ENCODE measurements around the gene BHLHE40.

Gene BHLHE40

GRCh38 chr3:5022187-5022965, 43.1 kb downstream of the BHLHE40 start:
- no peak for DNase-seq

GRCh38 chr3:5022966-5023776, 43.9 kb downstream of the BHLHE40 start:
- peak; percentile 48 for DNase-seq

GRCh38 chr3:5023777-5024346, 44.6 kb downstream of the BHLHE40 start:
- DNase-seq = no peak

GRCh38 chr3:5026046-5026362, 46.8 kb downstream of the BHLHE40 start:
- no peak for DNase-seq

DNA sequence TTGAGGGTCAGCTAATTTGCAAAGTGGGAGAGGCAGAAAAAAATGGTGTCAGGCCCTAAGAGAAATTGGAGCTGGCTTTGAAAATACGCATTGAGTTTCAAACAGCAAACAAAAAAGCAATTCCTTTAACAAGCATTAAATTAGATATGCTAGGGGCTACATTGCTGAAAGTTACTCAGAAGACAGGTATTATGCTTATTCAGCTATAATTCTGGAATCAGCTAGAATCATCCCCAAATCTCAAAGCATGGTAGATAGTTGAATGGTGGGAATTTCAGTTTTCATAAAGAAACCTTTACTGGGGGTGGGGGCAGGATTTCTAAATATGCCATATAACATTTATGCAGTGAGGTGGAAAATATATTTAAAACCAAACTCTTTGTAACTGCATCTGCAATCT, 50.5 kb downstream of the BHLHE40 start:
- no peak for DNase-seq

- DNase-seq = no peak
Measured at GRCh38 chr3:5030152-5030551, 50.9 kb downstream of the BHLHE40 start.

GRCh38 chr3:5032844-5033243, 53.6 kb downstream of the BHLHE40 start:
- no peak for DNase-seq

All from GOT3 (cell line).